HepG2 (cell line): ENCODE results near the gene CHIC2. TPM values are rescaled to one million over a fixed set of nuclear protein-coding genes. Genes with fewer than 3 reads are reported as not detected.
A peak's percentile ranks its signal among the peaks of the same experiment; 100 is the strongest.

ENCODE experiments used
- ATAC-seq: fragments of 200-7000 bp; cut with Tn5 transposase; 3 replicates; pipeline ENCODE4 v1.9.1; 2020; ENCODE audit warnings: mild to moderate bottlenecking, moderate library complexity
- BruUV-seq: library from RNA; stranded (reverse); fragments of 400-500 nt; replicated peaks from 2 replicates; lab custom pipeline; 2021; lab: Mats Ljungman, UMichigan
- CTCF ChIA-PET: fragments of 300-600 bp; formaldehyde crosslinking; extraction: SDS; loops from one replicate; lab custom pipeline; 2021; ENCODE audit warnings: low total read pairs, inconsistent platforms, low intra/inter-chr PET ratio; lab: Yijun Ruan, JAX
- POLR2A ChIA-PET: fragments of 350-600 bp; sonication (Branson Sonifier 250); formaldehyde crosslinking; loops from one replicate; lab custom pipeline; 2020; ENCODE audit warnings: antibody characterized with exemption, inconsistent platforms; lab: Yijun Ruan, JAX
- DNase-seq: peaks from one replicate; pipeline ENCODE4 v3.0.0-alpha.2; 2015; ENCODE audit warnings: low spot score
- FAIRE-seq: peaks from 3 replicates; lab custom pipeline; 2011; peaks lifted over from hg19 to GRCh38; lab: Jason Lieb, UNC
- H2AFZ ChIP-seq: one replicate; pipeline ENCODE4 v1.6.1; 2011; ENCODE audit warnings: low read length, inconsistent platforms
- H3K27ac ChIP-seq: fragments of 300-600 bp; 3 replicates; pipeline ENCODE4 v1.8.0; 2011; ENCODE audit warnings: mixed run types, mild to moderate bottlenecking, mixed read lengths, low read length, inconsistent platforms; ENCODE audit not compliant: insufficient read depth; ENCODE audit errors: extremely low read length
- H3K27me3 ChIP-seq, 2 experiments: fragments of 200-600 bp in 1 of 2; 2 replicates in 1 of 2; 3 replicates in 1 of 2; pipeline versions ENCODE4 v1.6.0 to v1.8.0; 2011; ENCODE audit warnings: low read length in 2 of 2, mild to moderate bottlenecking in 2 of 2, moderate library complexity in 2 of 2, inconsistent platforms in 1 of 2; ENCODE audit not compliant: insufficient read depth in 2 of 2, control insufficient read depth in 1 of 2
- H3K36me3 ChIP-seq, 2 experiments: fragments of 200-600 bp in 1 of 2; replicated peaks in 1 of 2; 2 replicates in 1 of 2; 3 replicates in 1 of 2; pipeline versions ENCODE4 v1.5.1 to v1.8.0; 2011; ENCODE audit warnings: low read length in 2 of 2, inconsistent platforms in 1 of 2; ENCODE audit not compliant: insufficient read depth in 2 of 2, control insufficient read depth in 1 of 2
- H3K4me1 ChIP-seq: 2 replicates; pipeline ENCODE4 v1.5.1; 2012; ENCODE audit warnings: low read length, inconsistent platforms; ENCODE audit not compliant: insufficient read depth
- H3K4me2 ChIP-seq: 2 replicates; pipeline ENCODE4 v1.6.0; 2011; ENCODE audit warnings: low read depth, low read length, inconsistent platforms
- H3K4me3 ChIP-seq, 3 experiments: fragments of 200-600 bp in 1 of 3; sonication (generic), shearing (Covaris generic) in 1 of 3; replicated peaks in 1 of 3; 2 replicates each; pipeline ENCODE4 v1.5.1; 2011 to 2016; ENCODE audit warnings: low read length in 3 of 3, inconsistent platforms in 2 of 3, low read depth in 2 of 3, mild to moderate bottlenecking in 2 of 3, control low read depth in 1 of 3, mixed read lengths in 1 of 3; ENCODE audit not compliant: insufficient read depth in 1 of 3
- H3K79me2 ChIP-seq: one replicate; pipeline ENCODE4 v1.6.1; 2011; ENCODE audit warnings: low read length, inconsistent platforms; ENCODE audit not compliant: insufficient read depth
- H3K9ac ChIP-seq: 2 replicates; pipeline ENCODE4 v1.6.0; 2011; ENCODE audit warnings: mild to moderate bottlenecking, low read depth, low read length, inconsistent platforms; ENCODE audit not compliant: insufficient read depth
- H3K9me3 ChIP-seq: 2 replicates; pipeline ENCODE4 v1.5.1; 2012; ENCODE audit warnings: mild to moderate bottlenecking, low read length
- H4K20me1 ChIP-seq: 2 replicates; pipeline ENCODE4 v1.6.0; 2011; ENCODE audit warnings: inconsistent platforms, mild to moderate bottlenecking, low read length, moderate library complexity; ENCODE audit not compliant: insufficient read depth
- MBD4 ChIP-seq: IDR thresholded peaks from 2 replicates; pipeline ENCODE4 v1.6.1; 2012; ENCODE audit warnings: low read length, inconsistent platforms, borderline replicate concordance
- POLR2G ChIP-seq: fragments of 200-400 bp; formaldehyde crosslinking; IDR thresholded peaks from 2 replicates; pipeline ENCODE4 v1.6.1; 2018; ENCODE audit warnings: mild to moderate bottlenecking, low read depth, low read length, moderate library complexity
- TOPORS ChIP-seq: sonication (generic); formaldehyde crosslinking; IDR thresholded peaks from 2 replicates; pipeline ENCODE4 v1.8.0; 2023; ENCODE audit warnings: mild to moderate bottlenecking, missing genetic modification reagents
- ZNF768 ChIP-seq: sonication (generic); formaldehyde crosslinking; IDR thresholded peaks from 2 replicates; pipeline ENCODE4 v1.4.0; 2020; ENCODE audit warnings: missing genetic modification reagents
- WGBS: methylation state at CpG from one replicate; pipeline ENCODE4 v1.1.6; 2017; ENCODE audit warnings: low lambda C conversion rate; 5-methylcytosine and 5-hydroxymethylcytosine counted together
- in situ Hi-C: cut with HindIII; loops from 2 replicates; pipeline ENCODE4 v1.10.0; 2017; ENCODE audit warnings: low pct_unique_long_range_greater_than_20kb; ENCODE audit not compliant: extremely low pct_ligation_motif_present
- intact Hi-C: fragments of 100-400 bp; cut with micrococcal nuclease; formaldehyde crosslinking; loops from one replicate; pipeline ENCODE4 v1.10.0; 2022; ENCODE audit not compliant: unreplicated experiment
- polyA plus RNA-seq, 8 experiments: library from polyadenylated mRNA; depleted of rRNA in 3 of 8; stranded (reverse) in 7 of 8; unstranded in 1 of 8; fragments of >200 nt; fragmentation: Illumina TruSeq in 4 of 8; extraction: Trizol in 4 of 8; gene quantifications; 2 replicates each; pipeline versions ENCODE4 v1.2.1 to v1.2.3, GENCODE V29; 2011 to 2016; ENCODE audit warnings: low read depth in 4 of 8, missing spikeins in 1 of 8, mixed read lengths in 1 of 8; ENCODE audit not compliant: insufficient read depth in 1 of 8
- total RNA-seq, 5 experiments: library from RNA; depleted of rRNA; stranded (reverse); fragments of >200 nt; fragmentation: Illumina TruSeq; extraction: Trizol; gene quantifications; 2 replicates each; pipeline ENCODE4 v1.2.3, GENCODE V29; 2016; ENCODE audit warnings: low read depth in 1 of 5

The CHIC2 gene
- total and polyA plus RNA-seq, 2 of the 13 experiments (the other 11 are each of a cell fraction or from before 2014, with no cell fraction given), result 10.0 to 17.2 TPM

DNA sequence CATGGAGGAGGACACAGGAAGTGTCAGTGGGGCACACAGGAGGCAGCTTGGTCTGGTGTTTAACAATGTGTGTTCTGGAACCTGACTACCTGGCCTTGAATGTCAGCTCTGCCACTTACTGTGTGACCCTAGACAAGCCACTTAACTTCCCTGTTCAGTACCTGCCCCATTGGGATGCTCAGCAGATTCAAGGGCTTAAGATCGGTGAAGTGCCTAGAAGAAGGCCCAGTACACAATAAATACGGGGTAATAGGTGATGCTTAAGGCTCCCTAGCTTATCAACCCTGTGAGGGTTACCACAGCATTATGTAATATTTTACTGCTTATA is 1.6 kb upstream of the CHIC2 start:
- DNase-seq, result no peak
- no peaks in the 10 kb centered on the region for H3K9me3 ChIP-seq
- ATAC-seq, result no peak
- no peak overlapping the region for H3K4me3 ChIP-seq
- H3K4me2 ChIP-seq, result peak overlapping the region; percentile 73; the same call in 1 of the 2 replicates
- peaks cover 33% of the 10 kb centered on the region for H3K4me1 ChIP-seq
- no peak overlapping the region for H3K9ac ChIP-seq
- 96% methylated on average over 2 of the region's 2 CpGs for WGBS
- no peak overlapping the region for H3K27ac ChIP-seq
- H2AFZ ChIP-seq, result no peak overlapping the region
- H3K79me2 ChIP-seq, result peaks cover 32% of the 10 kb centered on the region
- intact Hi-C loops, result no loop called here
- no peaks in the 10 kb centered on the region; a peak in 1 of 5 replicates for H3K27me3 ChIP-seq
- TF ChIP-seq ZNF768 (CRISPR knock-in tag) (peak; percentile 86), TOPORS (CRISPR knock-in tag) (no peak)
- BruUV-seq, result no TSS peak
- in situ Hi-C loops, result no loop called here
- CTCF ChIA-PET, result no interaction called here
- POLR2A ChIA-PET, result interaction anchor here (0.7 kb wide), 1 partner anchor 25 kb away, joined by 4 read pairs; no protein-coding TSS in a partner anchor
- H3K36me3 ChIP-seq, result no peaks in the 10 kb centered on the region
- no peak for FAIRE-seq
- peaks cover 18% of the 10 kb centered on the region; the same call in 1 of the 2 replicates for H4K20me1 ChIP-seq

DNA sequence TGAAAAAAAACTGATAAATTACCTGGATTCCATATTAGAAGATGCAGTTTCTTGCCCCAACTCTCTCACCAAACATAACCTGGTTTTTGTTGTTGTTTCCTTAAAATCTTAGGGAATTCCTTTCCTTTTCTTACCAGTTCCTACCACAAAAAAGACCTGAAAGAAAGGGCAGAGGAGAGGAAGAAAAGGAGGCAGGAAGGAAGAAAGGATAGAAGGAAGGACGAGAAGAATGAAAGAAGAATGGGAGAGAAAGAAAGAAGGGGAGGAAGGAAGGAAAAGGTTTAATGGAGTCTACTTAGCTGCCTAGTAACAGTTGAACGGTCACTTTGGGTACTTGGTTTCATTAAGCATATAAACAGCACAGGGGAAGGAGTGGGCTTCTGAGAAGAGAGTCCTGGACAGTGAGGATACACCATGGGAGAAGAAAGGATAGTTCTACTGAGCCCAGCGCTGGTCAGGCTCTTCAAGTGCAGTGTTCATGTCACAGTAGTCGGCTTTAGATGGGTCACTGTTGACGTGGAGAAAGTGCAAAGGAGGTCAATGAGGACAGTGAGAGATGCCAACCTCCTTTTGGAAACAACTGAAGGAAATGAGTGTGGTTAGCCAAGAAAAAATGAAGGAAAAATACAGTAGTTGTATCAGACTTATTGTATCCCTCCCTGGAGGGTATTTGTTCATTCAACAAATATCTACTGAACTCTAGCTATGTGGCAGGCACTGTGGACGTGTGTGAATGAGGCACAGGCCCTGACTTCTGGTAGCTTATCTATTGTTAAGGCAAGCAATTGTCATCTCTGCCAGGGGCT is 1.1 kb upstream of the CHIC2 start:
- Histone ChIP-seq H3K4me3 (peak overlapping the region in 2 of 3 experiments; percentile 95 to 96; a peak in 4 of 6 replicates), H3K79me2 (peaks cover 37% of the 10 kb centered on the region), H3K4me2 (peak overlapping the region; percentile 73), H3K27me3 (no peaks in the 10 kb centered on the region; a peak in 1 of 5 replicates), H3K4me1 (peaks cover 39% of the 10 kb centered on the region), H2AFZ (peak overlapping the region; percentile 88), H3K9ac (peak overlapping the region; percentile 73; the same call in 1 of the 2 replicates), H4K20me1 (peaks cover 20% of the 10 kb centered on the region; the same call in 1 of the 2 replicates), H3K36me3 (no peaks in the 10 kb centered on the region), H3K9me3 (no peaks in the 10 kb centered on the region), H3K27ac (peak overlapping the region; percentile 46)
- CTCF ChIA-PET, result no interaction called here
- DNase-seq (no peak), FAIRE-seq (no peak), ATAC-seq (peak; percentile 3; the same call in 1 of the 3 replicates)
- POLR2A ChIA-PET, result interaction anchor here (1.2 kb wide), 1 partner anchor 20 kb away, joined by 4 read pairs; no protein-coding TSS in a partner anchor
- intact Hi-C loops (loop anchor here (2.0 kb wide), 1 partner anchor 17 kb away; no protein-coding TSS in a partner anchor), in situ Hi-C loops (no loop called here)
- no peak for TF ChIP-seq POLR2G
- no peak for TF ChIP-seq MBD4
- 50% methylated on average over 6 of the region's 6 CpGs for WGBS
- no TSS peak for BruUV-seq
